Measurements from ENCODE around the gene GPR78. TPM values are rescaled to one million over a fixed set of nuclear protein-coding genes. Genes with fewer than 3 reads are reported as not detected.
A peak's percentile ranks its signal among the peaks of the same experiment; 100 is the strongest.

Gene GPR78
- polyA plus RNA-seq, 3 donors = not detected

- Mint-ChIP-seq H3K4me1 (peaks cover 2% of the 10 kb centered on the region), H3K9me3 (peaks cover 0 to 9% (median 2%) of the 10 kb centered on the region in 7 donors), H3K4me3 (no peak overlapping the region), H3K27me3 (ENCODE audit: low read depth in 3 of 3) (peaks cover 2 to 7% (median 3%) of the 10 kb centered on the region in 3 donors), H3K36me3 (no peaks in the 10 kb centered on the region), H3K27ac (peak overlapping the region in 1 of 7 donors; percentile 11)
- no peak overlapping the region for H2AFZ ChIP-seq (ENCODE audit: insufficient read depth, low read depth, low read length, poor library complexity, severe bottlenecking)
- no peaks in the 10 kb centered on the region for H3K4me1 ChIP-seq (ENCODE audit: control insufficient read depth in 1 of 2, insufficient read depth in 2 of 2, low read length in 2 of 2)
- H3K36me3 ChIP-seq (replicated peaks in 1 of 2; ENCODE audit: control insufficient read depth in 1 of 2, insufficient read depth in 2 of 2, low read length in 2 of 2) = no peaks in the 10 kb centered on the region
- no peaks in the 10 kb centered on the region for H4K20me1 ChIP-seq (ENCODE audit: insufficient read depth, low read length)
- no peak overlapping the region for H3K4me3 ChIP-seq (replicated peaks in 1 of 3; ENCODE audit: low read depth in 2 of 3, low read length in 3 of 3)
- no peak for DNase-seq
- no peak overlapping the region for H3K27ac ChIP-seq (ENCODE audit: low read depth in 1 of 2, low read length in 2 of 2)
- intact Hi-C loops (cut with micrococcal nuclease) = no loop called here
- H3K9ac ChIP-seq (ENCODE audit: insufficient read depth, low read length, poor library complexity, severe bottlenecking) = no peak overlapping the region
- H3K4me2 ChIP-seq (replicated peaks; ENCODE audit: extremely low read depth, low read length, poor library complexity, severe bottlenecking) = no peak overlapping the region
- no peak for TF ChIP-seq CTCF (IDR thresholded peaks at IDR 0.05)
- 71% methylated on average over 6 of the region's 16 CpGs for WGBS (ENCODE audit: insufficient coverage)
- peaks cover 0 to 6% of the 10 kb centered on the region in 2 donors for H3K9me3 ChIP-seq (replicated peaks in 1 of 2; ENCODE audit: control insufficient read depth in 1 of 2, insufficient read depth in 1 of 2, low read length in 2 of 2)
- H3K79me2 ChIP-seq (ENCODE audit: insufficient read depth, low read length) = no peaks in the 10 kb centered on the region
- no peaks in the 10 kb centered on the region for H3K27me3 ChIP-seq (ENCODE audit: control insufficient read depth in 2 of 2, insufficient read depth in 2 of 2, low read length in 2 of 2)
Observed at GRCh38 chr4:8547108-8547911, 32.9 kb upstream of the GPR78 start.

DNA sequence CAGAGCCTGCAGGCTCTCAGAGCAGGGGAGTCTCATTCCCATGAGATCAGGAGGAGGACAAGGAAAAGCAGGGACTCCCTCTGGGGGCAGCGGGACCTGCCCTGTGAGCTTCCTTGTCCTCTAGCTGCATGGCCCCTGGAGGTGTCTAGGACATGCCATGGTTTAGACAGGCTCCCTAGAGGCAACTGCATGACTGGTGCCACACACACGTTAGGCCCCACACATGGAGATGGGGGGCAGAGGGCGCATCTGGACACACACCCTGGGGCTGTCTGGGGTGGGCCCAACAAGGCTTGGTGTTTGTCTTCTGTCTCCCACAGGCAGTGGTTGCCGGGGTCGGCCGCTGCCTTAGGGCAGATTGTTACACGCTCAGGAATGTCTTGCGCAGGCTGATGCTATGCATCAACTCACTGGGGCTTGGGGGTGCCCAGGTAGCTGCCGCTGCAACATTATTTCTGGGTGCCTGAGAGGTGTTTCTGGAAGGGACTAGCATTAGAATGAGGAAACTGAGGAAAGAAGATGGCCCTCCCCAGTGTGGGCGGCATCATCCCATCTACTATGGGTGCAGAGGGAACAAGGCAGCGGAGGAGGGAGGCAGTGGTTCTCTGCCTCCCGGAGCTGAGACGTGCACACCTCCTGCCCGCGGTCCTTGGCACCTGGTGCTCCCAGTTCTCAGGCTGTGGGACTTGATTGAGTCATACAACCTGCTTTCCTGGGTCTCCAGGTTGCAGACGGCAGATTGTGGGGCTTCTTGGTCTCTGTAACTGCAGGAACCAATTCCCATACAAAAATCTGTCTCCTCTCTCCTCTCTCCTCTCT lies 32.1 kb upstream of the GPR78 start:
- Histone ChIP-seq H3K27ac (ENCODE audit: low read depth in 1 of 2, low read length in 2 of 2) (no peak overlapping the region), H3K4me3 (replicated peaks in 1 of 3; ENCODE audit: low read depth in 2 of 3, low read length in 3 of 3) (no peak overlapping the region), H3K4me2 (replicated peaks; ENCODE audit: extremely low read depth, low read length, poor library complexity, severe bottlenecking) (no peak overlapping the region), H4K20me1 (ENCODE audit: insufficient read depth, low read length) (no peaks in the 10 kb centered on the region), H3K27me3 (ENCODE audit: control insufficient read depth in 2 of 2, insufficient read depth in 2 of 2, low read length in 2 of 2) (no peaks in the 10 kb centered on the region), H3K79me2 (ENCODE audit: insufficient read depth, low read length) (no peaks in the 10 kb centered on the region), H3K4me1 (ENCODE audit: control insufficient read depth in 1 of 2, insufficient read depth in 2 of 2, low read length in 2 of 2) (no peaks in the 10 kb centered on the region), H3K36me3 (replicated peaks in 1 of 2; ENCODE audit: control insufficient read depth in 1 of 2, insufficient read depth in 2 of 2, low read length in 2 of 2) (no peaks in the 10 kb centered on the region), H2AFZ (ENCODE audit: insufficient read depth, low read depth, low read length, poor library complexity, severe bottlenecking) (no peak overlapping the region), H3K9me3 (replicated peaks in 1 of 2; ENCODE audit: control insufficient read depth in 1 of 2, insufficient read depth in 1 of 2, low read length in 2 of 2) (peaks cover 0 to 6% of the 10 kb centered on the region in 2 donors), H3K9ac (ENCODE audit: insufficient read depth, low read length, poor library complexity, severe bottlenecking) (no peak overlapping the region)
- H3K27me3 Mint-ChIP-seq (ENCODE audit: low read depth in 3 of 3) = peaks cover 2 to 7% (median 3%) of the 10 kb centered on the region in 3 donors
- DNase-seq = no peak
- H3K4me3 Mint-ChIP-seq = no peak overlapping the region
- peaks cover 2% of the 10 kb centered on the region for H3K4me1 Mint-ChIP-seq
- WGBS (ENCODE audit: insufficient coverage) = 90% methylated on average over 16 of the region's 16 CpGs
- H3K9me3 Mint-ChIP-seq = peaks cover 0 to 9% (median 2%) of the 10 kb centered on the region in 7 donors
- no peak for TF ChIP-seq CTCF (IDR thresholded peaks at IDR 0.05)
- no peak overlapping the region for H3K27ac Mint-ChIP-seq
- no peaks in the 10 kb centered on the region for H3K36me3 Mint-ChIP-seq
- intact Hi-C loops (cut with micrococcal nuclease) = no loop called here
